Sigmoid colon (tissue), 7 donors: Measurements from ENCODE around the gene DNAH9. TPM values are rescaled to one million over a fixed set of nuclear protein-coding genes. Genes with fewer than 3 reads are reported as not detected.

Experiments used
- DNase-seq: peaks from one replicate; pipeline ENCODE4 v3.0.0-alpha.2; 2019
- H3K27ac ChIP-seq, 4 donors: fragments of 200-600 bp; sonication (generic); one replicate each; pipeline ENCODE4 v1.5.1; 2016 to 2019; ENCODE audit warnings: mild to moderate bottlenecking in 1 of 4
- H3K27me3 ChIP-seq, 3 donors: fragments of 200-600 bp; sonication (generic); one replicate each; pipeline ENCODE4 v1.5.1; 2019; ENCODE audit warnings: mild to moderate bottlenecking in 1 of 3
- H3K36me3 ChIP-seq, 4 donors: fragments of 200-600 bp; sonication (generic); one replicate each; pipeline ENCODE4 v1.5.1; 2016 to 2019
- H3K4me1 ChIP-seq, 4 donors: fragments of 200-600 bp; sonication (generic); one replicate each; pipeline ENCODE4 v1.5.1; 2017 to 2019
- H3K4me3 ChIP-seq, 4 donors: fragments of 200-600 bp; sonication (generic); one replicate each; pipeline ENCODE4 v1.5.1; 2017 to 2019; ENCODE audit warnings: mild to moderate bottlenecking in 2 of 4, moderate library complexity in 1 of 4
- H3K9me3 ChIP-seq, 4 donors: fragments of 200-600 bp in 3 of 4; sonication (generic) in 3 of 4; one replicate each; pipeline versions ENCODE4 v1.5.1 to v1.6.1; 2013 to 2019
- CTCF ChIP-seq, 4 experiments: fragments of 450-650 bp in 3 of 4; fragments of 200-600 bp in 1 of 4; IDR thresholded peaks; one replicate each; pipeline ENCODE4 v1.5.1; 2016 to 2019; ENCODE audit warnings: antibody characterized with exemption in 4 of 4, mild to moderate bottlenecking in 3 of 4, moderate library complexity in 2 of 4
- EP300 ChIP-seq, 4 donors: sonication (generic); formaldehyde crosslinking; IDR thresholded peaks; one replicate each; pipeline ENCODE4 v1.6.1; 2017; ENCODE audit warnings: antibody characterized with exemption in 4 of 4
- POLR2A ChIP-seq, 2 donors: fragments of 450-650 bp; IDR thresholded peaks; one replicate each; pipeline ENCODE4 v1.6.1; 2016; ENCODE audit warnings: antibody characterized with exemption in 2 of 2, mild to moderate bottlenecking in 2 of 2, moderate library complexity in 2 of 2
- POLR2AphosphoS5 ChIP-seq, 4 donors: sonication (generic); formaldehyde crosslinking; IDR thresholded peaks; one replicate each; pipeline ENCODE4 v1.6.1; 2017; ENCODE audit warnings: antibody characterized with exemption in 4 of 4
- WGBS, 2 donors: extraction: QIAGEN DNeasy Blood & Tissue Kit; methylation state at CpG; one replicate each; pipeline ENCODE4 v1.1.7; 2013; 5-methylcytosine and 5-hydroxymethylcytosine counted together
- intact Hi-C: fragments of 100-400 bp; cut with DNase I; formaldehyde crosslinking; loops from one replicate; pipeline ENCODE4 v1.15.1; 2023
- polyA plus RNA-seq, 3 donors: library from polyadenylated mRNA; stranded (reverse); fragments of 200-250 nt; gene quantifications; one replicate each; pipeline ENCODE4 v1.2.3, GENCODE V29; 2013
- total RNA-seq, 4 donors: library from RNA; depleted of rRNA; stranded (reverse); fragments of >200 nt; gene quantifications; one replicate each; pipeline ENCODE4 v1.1.0, GENCODE V29; 2016
- donor health status: healthy with polysubstance abuse.
- donor health status: Bipolar disorder and iron deficiency.
- donor health status: healthy.

The DNAH9 gene
- total and polyA plus RNA-seq, 7 donors, result under 0.01 to 3.0 (median 0.27) TPM; not detected in 2

GRCh38 chr17:11618861-11619566 lies 20.7 kb downstream of the DNAH9 start:
- Histone ChIP-seq H3K27me3 (peaks cover 0 to 5% (median 0%) of the 10 kb centered on the region in 3 donors), H3K27ac (no peak overlapping the region), H3K4me3 (no peak overlapping the region), H3K4me1 (no peaks in the 10 kb centered on the region), H3K9me3 (no peaks in the 10 kb centered on the region), H3K36me3 (no peaks in the 10 kb centered on the region)
- 15 to 58% methylated on average over 8 of the region's 8 CpGs for WGBS, 2 donors
- TF ChIP-seq POLR2AphosphoS5 (IDR thresholded peaks at IDR 0.05), result no peak
- no peak for TF ChIP-seq POLR2A (IDR thresholded peaks at IDR 0.05)
- TF ChIP-seq CTCF (IDR thresholded peaks at IDR 0.05), result no peak
- no peak for TF ChIP-seq EP300 (IDR thresholded peaks at IDR 0.05)
- DNase-seq, result no peak
- intact Hi-C loops, result no loop called here

GRCh38 chr17:11622492-11622891 lies 24.2 kb downstream of the DNAH9 start:
- no peak overlapping the region for H3K27ac ChIP-seq
- 89 to 90% methylated on average over 5 of the region's 5 CpGs for WGBS, 2 donors
- TF ChIP-seq POLR2A (IDR thresholded peaks at IDR 0.05) (no peak), CTCF (IDR thresholded peaks at IDR 0.05) (no peak), EP300 (IDR thresholded peaks at IDR 0.05) (no peak), POLR2AphosphoS5 (IDR thresholded peaks at IDR 0.05) (no peak)
- no peaks in the 10 kb centered on the region for H3K4me1 ChIP-seq
- no peak overlapping the region for H3K4me3 ChIP-seq
- H3K36me3 ChIP-seq, result no peaks in the 10 kb centered on the region
- H3K27me3 ChIP-seq, result no peaks in the 10 kb centered on the region
- intact Hi-C loops, result no loop called here
- H3K9me3 ChIP-seq, result no peaks in the 10 kb centered on the region
- no peak for DNase-seq

DNA sequence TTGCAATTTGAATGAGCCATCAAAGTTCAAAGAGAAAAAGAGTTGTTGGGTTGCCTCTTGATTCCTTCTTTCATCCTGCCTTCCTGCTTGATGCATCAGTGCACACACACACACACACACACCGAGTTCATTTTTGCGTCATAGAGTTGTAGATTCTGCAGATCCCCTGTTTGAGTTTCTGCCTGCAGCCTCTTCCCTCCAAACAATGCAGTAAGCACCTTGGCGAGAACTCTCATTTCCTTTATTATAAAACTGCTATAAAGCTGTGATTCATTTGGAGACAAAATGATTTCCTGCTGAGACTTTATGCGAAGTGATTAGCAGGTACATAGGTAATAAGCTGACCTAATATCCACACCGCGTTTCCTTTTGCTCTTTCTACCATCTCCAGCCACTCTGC lies 26.7 kb downstream of the DNAH9 start:
- no peaks in the 10 kb centered on the region for H3K4me1 ChIP-seq
- no peak for DNase-seq
- no peak overlapping the region for H3K27ac ChIP-seq
- no peak overlapping the region for H3K4me3 ChIP-seq
- H3K9me3 ChIP-seq, result no peaks in the 10 kb centered on the region
- intact Hi-C loops, result no loop called here
- no peaks in the 10 kb centered on the region for H3K36me3 ChIP-seq
- 17 to 54% methylated on average over 6 of the region's 6 CpGs for WGBS, 2 donors
- TF ChIP-seq POLR2AphosphoS5 (IDR thresholded peaks at IDR 0.05) (no peak), POLR2A (IDR thresholded peaks at IDR 0.05) (no peak), EP300 (IDR thresholded peaks at IDR 0.05) (no peak), CTCF (IDR thresholded peaks at IDR 0.05) (no peak)
- H3K27me3 ChIP-seq, result no peaks in the 10 kb centered on the region

GRCh38 chr17:11625878-11626277 lies 27.6 kb downstream of the DNAH9 start:
- no peak for TF ChIP-seq POLR2A (IDR thresholded peaks at IDR 0.05)
- no peak for TF ChIP-seq POLR2AphosphoS5 (IDR thresholded peaks at IDR 0.05)
- no peak for TF ChIP-seq CTCF (IDR thresholded peaks at IDR 0.05)
- H3K27me3 ChIP-seq, result no peaks in the 10 kb centered on the region
- DNase-seq, result no peak
- no peaks in the 10 kb centered on the region for H3K9me3 ChIP-seq
- H3K4me1 ChIP-seq, result no peaks in the 10 kb centered on the region
- no peak overlapping the region for H3K4me3 ChIP-seq
- intact Hi-C loops, result no loop called here
- H3K36me3 ChIP-seq, result no peaks in the 10 kb centered on the region
- no peak overlapping the region for H3K27ac ChIP-seq
- 81 to 86% methylated on average over 3 of the region's 3 CpGs for WGBS, 2 donors
